Measurements from ENCODE around the gene RIPOR2.

GRCh38 chr6:24865161-24865560, 70.6 kb downstream of the RIPOR2 start:
- TF ChIP-seq CTCF (IDR thresholded peaks at IDR 0.05; ENCODE audit: low read depth, low read length) = no peak
- no peak for TF ChIP-seq EZH2phosphoT487 (IDR thresholded peaks at IDR 0.05; ENCODE audit: low read depth)

Data from OCI-LY3 (cell line).